ENCODE data around the gene C16orf46. TPM values are rescaled to one million over a fixed set of nuclear protein-coding genes. Genes with fewer than 3 reads are reported as not detected.
A peak's percentile ranks its signal among the peaks of the same experiment; 100 is the strongest.

The C16orf46 gene
- total and polyA plus RNA-seq, 2 of the 13 experiments (the other 11 are each of a cell fraction or from before 2014, with no cell fraction given), result 0.38 to 0.55 TPM

DNA sequence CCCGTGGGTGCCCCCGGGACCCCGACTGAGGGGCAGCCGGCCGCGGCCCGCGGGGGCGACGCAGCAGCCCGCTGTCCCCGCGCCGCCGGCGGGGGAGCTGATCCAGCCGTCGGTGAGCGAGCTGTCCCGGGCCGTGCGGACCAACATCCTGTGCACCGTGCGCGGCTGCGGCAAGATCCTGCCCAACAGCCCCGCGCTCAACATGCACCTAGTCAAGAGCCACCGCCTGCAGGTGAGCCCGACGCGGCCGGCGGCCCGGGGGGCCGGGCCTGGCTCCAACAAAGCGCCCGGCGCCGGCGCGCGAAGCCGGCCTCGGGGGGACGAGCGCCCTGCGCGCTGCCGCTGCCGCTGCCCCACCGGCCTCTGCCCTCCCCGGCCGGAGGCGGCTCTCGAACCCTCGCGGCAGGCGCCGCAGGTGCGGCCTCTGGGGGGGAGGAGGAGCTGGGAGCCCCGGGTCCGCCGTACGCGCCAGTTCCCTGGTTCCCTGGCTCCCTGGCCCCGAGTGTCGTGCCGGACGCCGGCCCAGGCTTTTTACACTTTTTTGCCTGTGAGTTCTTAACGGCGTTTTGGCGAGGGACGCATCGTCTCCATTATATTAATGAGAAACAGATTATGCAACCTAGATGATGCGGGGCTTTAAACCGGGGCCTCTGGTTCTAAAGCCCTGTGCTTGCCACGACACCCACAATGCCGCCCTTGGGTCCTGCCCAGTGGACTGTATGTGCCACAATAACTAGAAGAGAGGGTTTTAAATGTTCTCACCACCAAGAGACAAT lies 40.9 kb downstream of the C16orf46 start (continued):
- TF ChIP-seq, protein P1, sequence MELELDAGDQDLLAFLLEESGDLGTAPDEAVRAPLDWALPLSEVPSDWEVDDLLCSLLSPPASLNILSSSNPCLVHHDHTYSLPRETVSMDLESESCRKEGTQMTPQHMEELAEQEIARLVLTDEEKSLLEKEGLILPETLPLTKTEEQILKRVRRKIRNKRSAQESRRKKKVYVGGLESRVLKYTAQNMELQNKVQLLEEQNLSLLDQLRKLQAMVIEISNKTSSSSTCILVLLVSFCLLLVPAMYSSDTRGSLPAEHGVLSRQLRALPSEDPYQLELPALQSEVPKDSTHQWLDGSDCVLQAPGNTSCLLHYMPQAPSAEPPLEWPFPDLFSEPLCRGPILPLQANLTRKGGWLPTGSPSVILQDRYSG (CRISPR knock-in tag; IDR thresholded peaks at IDR 0.05), result no peak
- TF ChIP-seq ZNF274 (CRISPR knock-in tag; IDR thresholded peaks at IDR 0.05), result no peak
- TF ChIP-seq ZNF3 (CRISPR knock-in tag; IDR thresholded peaks at IDR 0.05), result no peak
- TF ChIP-seq THYN1 (CRISPR knock-in tag; IDR thresholded peaks at IDR 0.05; ENCODE audit: borderline replicate concordance, low read depth), result no peak
- no peak for TF ChIP-seq RFX3 (CRISPR knock-in tag; IDR thresholded peaks at IDR 0.05)
- no peak for TF ChIP-seq SOX6 (IDR thresholded peaks at IDR 0.05)
- TF ChIP-seq SOX6 (CRISPR knock-in tag; IDR thresholded peaks at IDR 0.05), result no peak
- no peak for TF ChIP-seq GZF1 (CRISPR knock-in tag; IDR thresholded peaks at IDR 0.05)
- TF ChIP-seq NCOR1 (IDR thresholded peaks at IDR 0.05; ENCODE audit: borderline replicate concordance, low read length), result no peak
- TF ChIP-seq ARID4A (CRISPR knock-in tag; IDR thresholded peaks at IDR 0.05; ENCODE audit: borderline replicate concordance), result peak; percentile 69; the same call in 1 of the 2 replicates
- TF ChIP-seq BORCS8-MEF2B (CRISPR knock-in tag; IDR thresholded peaks at IDR 0.05), result no peak
- peak; percentile 36; the same call in 1 of the 2 replicates for TF ChIP-seq KMT2B (CRISPR knock-in tag; IDR thresholded peaks at IDR 0.05)
- peak; percentile 37 for TF ChIP-seq ZNF883 (CRISPR knock-in tag; IDR thresholded peaks at IDR 0.05; ENCODE audit: not compliant biosample characterization)
- TF ChIP-seq, protein P2, sequence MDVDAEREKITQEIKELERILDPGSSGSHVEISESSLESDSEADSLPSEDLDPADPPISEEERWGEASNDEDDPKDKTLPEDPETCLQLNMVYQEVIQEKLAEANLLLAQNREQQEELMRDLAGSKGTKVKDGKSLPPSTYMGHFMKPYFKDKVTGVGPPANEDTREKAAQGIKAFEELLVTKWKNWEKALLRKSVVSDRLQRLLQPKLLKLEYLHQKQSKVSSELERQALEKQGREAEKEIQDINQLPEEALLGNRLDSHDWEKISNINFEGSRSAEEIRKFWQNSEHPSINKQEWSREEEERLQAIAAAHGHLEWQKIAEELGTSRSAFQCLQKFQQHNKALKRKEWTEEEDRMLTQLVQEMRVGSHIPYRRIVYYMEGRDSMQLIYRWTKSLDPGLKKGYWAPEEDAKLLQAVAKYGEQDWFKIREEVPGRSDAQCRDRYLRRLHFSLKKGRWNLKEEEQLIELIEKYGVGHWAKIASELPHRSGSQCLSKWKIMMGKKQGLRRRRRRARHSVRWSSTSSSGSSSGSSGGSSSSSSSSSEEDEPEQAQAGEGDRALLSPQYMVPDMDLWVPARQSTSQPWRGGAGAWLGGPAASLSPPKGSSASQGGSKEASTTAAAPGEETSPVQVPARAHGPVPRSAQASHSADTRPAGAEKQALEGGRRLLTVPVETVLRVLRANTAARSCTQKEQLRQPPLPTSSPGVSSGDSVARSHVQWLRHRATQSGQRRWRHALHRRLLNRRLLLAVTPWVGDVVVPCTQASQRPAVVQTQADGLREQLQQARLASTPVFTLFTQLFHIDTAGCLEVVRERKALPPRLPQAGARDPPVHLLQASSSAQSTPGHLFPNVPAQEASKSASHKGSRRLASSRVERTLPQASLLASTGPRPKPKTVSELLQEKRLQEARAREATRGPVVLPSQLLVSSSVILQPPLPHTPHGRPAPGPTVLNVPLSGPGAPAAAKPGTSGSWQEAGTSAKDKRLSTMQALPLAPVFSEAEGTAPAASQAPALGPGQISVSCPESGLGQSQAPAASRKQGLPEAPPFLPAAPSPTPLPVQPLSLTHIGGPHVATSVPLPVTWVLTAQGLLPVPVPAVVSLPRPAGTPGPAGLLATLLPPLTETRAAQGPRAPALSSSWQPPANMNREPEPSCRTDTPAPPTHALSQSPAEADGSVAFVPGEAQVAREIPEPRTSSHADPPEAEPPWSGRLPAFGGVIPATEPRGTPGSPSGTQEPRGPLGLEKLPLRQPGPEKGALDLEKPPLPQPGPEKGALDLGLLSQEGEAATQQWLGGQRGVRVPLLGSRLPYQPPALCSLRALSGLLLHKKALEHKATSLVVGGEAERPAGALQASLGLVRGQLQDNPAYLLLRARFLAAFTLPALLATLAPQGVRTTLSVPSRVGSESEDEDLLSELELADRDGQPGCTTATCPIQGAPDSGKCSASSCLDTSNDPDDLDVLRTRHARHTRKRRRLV (CRISPR knock-in tag; IDR thresholded peaks at IDR 0.05), result no peak
- TF ChIP-seq, protein P3, sequence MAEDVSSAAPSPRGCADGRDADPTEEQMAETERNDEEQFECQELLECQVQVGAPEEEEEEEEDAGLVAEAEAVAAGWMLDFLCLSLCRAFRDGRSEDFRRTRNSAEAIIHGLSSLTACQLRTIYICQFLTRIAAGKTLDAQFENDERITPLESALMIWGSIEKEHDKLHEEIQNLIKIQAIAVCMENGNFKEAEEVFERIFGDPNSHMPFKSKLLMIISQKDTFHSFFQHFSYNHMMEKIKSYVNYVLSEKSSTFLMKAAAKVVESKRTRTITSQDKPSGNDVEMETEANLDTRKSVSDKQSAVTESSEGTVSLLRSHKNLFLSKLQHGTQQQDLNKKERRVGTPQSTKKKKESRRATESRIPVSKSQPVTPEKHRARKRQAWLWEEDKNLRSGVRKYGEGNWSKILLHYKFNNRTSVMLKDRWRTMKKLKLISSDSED (CRISPR knock-in tag; IDR thresholded peaks at IDR 0.05), result no peak
- no peak for TF ChIP-seq NCOA2 (CRISPR knock-in tag; IDR thresholded peaks at IDR 0.05)
- TF ChIP-seq NFE2L2 (IDR thresholded peaks at IDR 0.05; ENCODE audit: low read length), result no peak
- no peak for TF ChIP-seq ZC3H13 (CRISPR knock-in tag; IDR thresholded peaks at IDR 0.05)
- TF ChIP-seq ZNF101 (CRISPR knock-in tag; IDR thresholded peaks at IDR 0.05; ENCODE audit: borderline replicate concordance, low read depth), result no peak

Measured in HepG2 (cell line).